Heart left ventricle (tissue), 13 donors: ENCODE measurements around the gene GNB1.

ENCODE experiments used
- POLR2A ChIP-seq, 2 donors: fragments of 450-650 bp; IDR thresholded peaks; one replicate each; pipeline ENCODE4 v1.6.1; 2017; ENCODE audit warnings: antibody characterized with exemption in 2 of 2, mild to moderate bottlenecking in 2 of 2, moderate library complexity in 2 of 2
- TF ChIP-seq, protein P1 (sequence below), 12 donors: fragments of 200-600 bp; sonication (generic) in 4 of 12; IDR thresholded peaks; one replicate each; pipeline versions ENCODE4 v1.5.0 to v1.8.0; 2018 to 2022; ENCODE audit warnings: antibody characterized with exemption in 12 of 12, mild to moderate bottlenecking in 5 of 12
- donor health status: ischemic (EF 13 %, LVEDD 7.1; RV severe dilation, severe dysfunction).
- donor health status: DM: no; HTN: yes; CAD: no.
- donor health status: DM: no; HTN: no; CAD: no.
- donor health status: ischemic (EF 25% LVEDD 6.9; RV normal size, moderate dysfunction).
- donor health status: ischemic (EF 25% LVEDD 5.7; RV mildly dilated, moderate dysfunction).
- donor health status: ischemic (EF 35%, LVEDD 5.7; RV mildly dilated, moderate dysfunction).
- donor health status: nonischemic (EF 11% LVEDD 7.7; RV severe dilation, severe dysfunction).
- donor health status: DM: yes; HTN: yes; CAD: no.
- donor health status: PGD.
- donor health status: ischemic (EF 29% LVEDD 5.4; RV normal size, mild dysfunction).
- donor health status: nonischemic (EF 23%, LVEDD 6.1; RV moderate dilation, normal function).

DNA sequence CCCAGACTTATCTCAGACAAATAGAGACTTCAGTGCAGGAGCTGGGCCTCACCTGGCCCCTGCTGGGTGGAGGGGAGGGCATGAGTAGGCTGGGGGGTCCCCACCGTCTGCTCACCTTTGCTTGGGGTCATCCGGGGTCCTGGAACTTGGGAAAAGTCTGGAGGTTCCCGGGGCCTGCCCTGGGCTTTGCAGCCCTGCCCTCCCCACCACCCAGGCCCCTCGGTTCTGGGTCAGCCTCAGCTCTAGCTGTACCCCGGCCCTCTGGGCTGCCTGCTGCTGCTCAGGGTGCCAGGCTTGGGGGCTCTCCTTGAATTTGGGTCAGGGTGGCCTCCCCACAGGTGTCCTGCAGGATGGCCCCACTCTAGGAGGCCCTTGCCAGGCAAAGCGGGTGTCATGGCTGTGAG lies 30.6 kb upstream of the GNB1 start:
- no peak for TF ChIP-seq POLR2A (IDR thresholded peaks at IDR 0.05)
- TF ChIP-seq, protein P1, sequence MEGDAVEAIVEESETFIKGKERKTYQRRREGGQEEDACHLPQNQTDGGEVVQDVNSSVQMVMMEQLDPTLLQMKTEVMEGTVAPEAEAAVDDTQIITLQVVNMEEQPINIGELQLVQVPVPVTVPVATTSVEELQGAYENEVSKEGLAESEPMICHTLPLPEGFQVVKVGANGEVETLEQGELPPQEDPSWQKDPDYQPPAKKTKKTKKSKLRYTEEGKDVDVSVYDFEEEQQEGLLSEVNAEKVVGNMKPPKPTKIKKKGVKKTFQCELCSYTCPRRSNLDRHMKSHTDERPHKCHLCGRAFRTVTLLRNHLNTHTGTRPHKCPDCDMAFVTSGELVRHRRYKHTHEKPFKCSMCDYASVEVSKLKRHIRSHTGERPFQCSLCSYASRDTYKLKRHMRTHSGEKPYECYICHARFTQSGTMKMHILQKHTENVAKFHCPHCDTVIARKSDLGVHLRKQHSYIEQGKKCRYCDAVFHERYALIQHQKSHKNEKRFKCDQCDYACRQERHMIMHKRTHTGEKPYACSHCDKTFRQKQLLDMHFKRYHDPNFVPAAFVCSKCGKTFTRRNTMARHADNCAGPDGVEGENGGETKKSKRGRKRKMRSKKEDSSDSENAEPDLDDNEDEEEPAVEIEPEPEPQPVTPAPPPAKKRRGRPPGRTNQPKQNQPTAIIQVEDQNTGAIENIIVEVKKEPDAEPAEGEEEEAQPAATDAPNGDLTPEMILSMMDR (IDR thresholded peaks at IDR 0.05): no peak
